Measurements from ENCODE around the gene FAM177A1. TPM values are rescaled to one million over a fixed set of nuclear protein-coding genes. Genes with fewer than 3 reads are reported as not detected.

The FAM177A1 gene
- total and polyA plus RNA-seq, 2 of the 13 experiments (the other 11 are each of a cell fraction or from before 2014, with no cell fraction given), result 72.9 to 119 TPM

GRCh38 chr14:35121887-35122695 lies 76.0 kb downstream of the FAM177A1 start, which contains the start of the genes PPP2R3C and PRORP (continued):
- TF ChIP-seq HOMEZ (CRISPR knock-in tag; IDR thresholded peaks at IDR 0.05; ENCODE audit: low read depth) (peak; percentile 85), ARID4A (CRISPR knock-in tag; IDR thresholded peaks at IDR 0.05; ENCODE audit: borderline replicate concordance) (peak; percentile 99), NCOA2 (CRISPR knock-in tag; IDR thresholded peaks at IDR 0.05) (peak; percentile 14; the same call in 1 of the 2 replicates), ZNF501 (CRISPR knock-in tag; IDR thresholded peaks at IDR 0.05) (peak; percentile 100), KLF16 (CRISPR knock-in tag; IDR thresholded peaks at IDR 0.05) (peak; percentile 73 to 89; a peak in 2 of 4 replicates), ARNT (IDR thresholded peaks at IDR 0.05) (no peak), ZNF574 (CRISPR knock-in tag; IDR thresholded peaks at IDR 0.05) (peak; percentile 93), MBD4 (IDR thresholded peaks at IDR 0.05; ENCODE audit: borderline replicate concordance, low read length) (peak; percentile 81; the same call in 1 of the 2 replicates), GMEB2 (CRISPR knock-in tag; IDR thresholded peaks at IDR 0.05; ENCODE audit: low read depth) (peak; percentile 71), HCFC1 (IDR thresholded peaks at IDR 0.05; ENCODE audit: low read depth, low read length) (peak; percentile 94), MEIS2 (CRISPR knock-in tag; IDR thresholded peaks at IDR 0.05) (peak; percentile 85), THAP7 (CRISPR knock-in tag; IDR thresholded peaks at IDR 0.05) (peak; percentile 90), ZFP91 (CRISPR knock-in tag; IDR thresholded peaks at IDR 0.05; ENCODE audit: borderline replicate concordance) (peak; percentile 98), PHB2 (IDR thresholded peaks at IDR 0.05; ENCODE audit: partially characterized antibody) (no peak)
